SK-N-SH (cell line): Measurements from ENCODE around the gene CD28. TPM values are rescaled to one million over a fixed set of nuclear protein-coding genes. Genes with fewer than 3 reads are reported as not detected.
A peak's percentile ranks its signal among the peaks of the same experiment; 100 is the strongest.

Experiments
- CTCF ChIA-PET: fragments of 300-600, 350-600 bp; formaldehyde crosslinking; extraction: SDS; loops from one replicate; lab custom pipeline; 2021; lab: Yijun Ruan, JAX
- POLR2A ChIA-PET: fragments of 350-600 bp; sonication (Branson Sonifier 250); formaldehyde crosslinking; extraction: SDS; loops from one replicate; lab custom pipeline; 2020; ENCODE audit warnings: antibody characterized with exemption, inconsistent platforms; lab: Yijun Ruan, JAX
- DNase-seq: peaks from one replicate; pipeline ENCODE4 v3.0.0; 2012
- H2AFZ ChIP-seq: fragments of 200-600 bp; sonication (generic); 2 replicates; pipeline ENCODE4 v1.8.1; 2016; ENCODE audit warnings: antibody characterized with exemption, mild to moderate bottlenecking, low read depth
- H3F3A ChIP-seq: fragments of 200-600 bp; sonication (generic); replicated peaks from 2 replicates; pipeline ENCODE3; 2016; ENCODE audit warnings: antibody characterized with exemption, mild to moderate bottlenecking; ENCODE audit not compliant: insufficient read depth
- H3K27ac ChIP-seq, 2 experiments: fragments of 200-500 bp in 1 of 2; fragments of 200-600 bp in 1 of 2; sonication (Bioruptor generic) in 1 of 2; sonication (generic), shearing (Covaris generic) in 1 of 2; 2 replicates each; pipeline versions ENCODE4 v1.5.1 to v1.6.1; 2014 to 2016; ENCODE audit warnings: low read depth in 2 of 2, inconsistent platforms in 1 of 2, low read length in 1 of 2, mild to moderate bottlenecking in 1 of 2, mixed read lengths in 1 of 2
- H3K27me3 ChIP-seq: fragments of 200-600 bp; sonication (generic), shearing (Covaris generic); 2 replicates; pipeline ENCODE4 v1.6.1; 2016; ENCODE audit warnings: mixed run types; ENCODE audit not compliant: insufficient read depth
- H3K36me3 ChIP-seq, 2 experiments: fragments of 200-500 bp in 1 of 2; fragments of 200-600 bp in 1 of 2; sonication (Bioruptor generic) in 1 of 2; sonication (generic) in 1 of 2; replicated peaks in 1 of 2; 2 replicates each; pipeline versions ENCODE3 to v1.5.1; 2014 to 2016; ENCODE audit warnings: low read length in 1 of 2, mild to moderate bottlenecking in 1 of 2; ENCODE audit not compliant: insufficient read depth in 2 of 2, control insufficient read depth in 1 of 2
- H3K4me1 ChIP-seq, 2 experiments: fragments of 200-500 bp in 1 of 2; fragments of 200-600 bp in 1 of 2; sonication (Bioruptor generic) in 1 of 2; sonication (generic), shearing (Covaris generic) in 1 of 2; 2 replicates each; pipeline versions ENCODE4 v1.5.1 to v1.6.1; 2014 to 2016; ENCODE audit warnings: low read depth in 1 of 2, low read length in 1 of 2, mixed run types in 1 of 2; ENCODE audit not compliant: insufficient read depth in 2 of 2, control insufficient read depth in 1 of 2
- H3K4me2 ChIP-seq: fragments of 200-600 bp; sonication (generic), shearing (Covaris generic); 2 replicates; pipeline ENCODE4 v1.6.1; 2017; ENCODE audit warnings: mixed run types
- H3K4me3 ChIP-seq, 2 experiments: fragments of 200-500 bp in 1 of 2; fragments of 200-600 bp in 1 of 2; sonication (Bioruptor generic) in 1 of 2; sonication (generic), shearing (Covaris generic) in 1 of 2; 2 replicates each; pipeline versions ENCODE4 v1.5.1 to v1.8.1; 2014 to 2016; ENCODE audit warnings: low read depth in 2 of 2, inconsistent platforms in 1 of 2, low read length in 1 of 2, mild to moderate bottlenecking in 1 of 2, mixed read lengths in 1 of 2, moderate library complexity in 1 of 2
- H3K79me2 ChIP-seq: fragments of 200-600 bp; sonication (generic); 2 replicates; pipeline ENCODE4 v1.8.1; 2017; ENCODE audit warnings: mild to moderate bottlenecking; ENCODE audit not compliant: insufficient read depth
- H3K9ac ChIP-seq: fragments of 200-600 bp; sonication (generic); 2 replicates; pipeline ENCODE4 v1.6.1; 2017; ENCODE audit warnings: mixed run types
- H3K9me2 ChIP-seq: fragments of 200-600 bp; sonication (generic); 2 replicates; pipeline ENCODE4 v1.6.1; 2017; ENCODE audit warnings: mixed run types
- H3K9me3 ChIP-seq: fragments of 200-600 bp; sonication (generic); 2 replicates; pipeline ENCODE4 v1.6.1; 2017; ENCODE audit warnings: mixed run types, mild to moderate bottlenecking, moderate library complexity
- H4K20me1 ChIP-seq: fragments of 200-600 bp; sonication (generic); 2 replicates; pipeline ENCODE4 v1.6.1; 2017; ENCODE audit warnings: mild to moderate bottlenecking, mixed run types; ENCODE audit not compliant: insufficient read depth
- CHD2 ChIP-seq: fragments of 150-350 bp; IDR thresholded peaks from 2 replicates; pipeline ENCODE4 v1.6.1; 2018; ENCODE audit warnings: low read length; ENCODE audit not compliant: partially characterized antibody
- EP300 ChIP-seq, 2 experiments: IDR thresholded peaks; 2 replicates each; pipeline versions ENCODE4 v1.4.0 to v1.6.1; 2012; ENCODE audit warnings: borderline replicate concordance in 1 of 2, low read depth in 1 of 2, low read length in 1 of 2
- GABPA ChIP-seq: IDR thresholded peaks from 2 replicates; pipeline ENCODE4 v1.4.0; 2012; ENCODE audit warnings: low read depth, mild to moderate bottlenecking
- MAX ChIP-seq: IDR thresholded peaks from 2 replicates; pipeline ENCODE4 v1.4.0; 2012; ENCODE audit warnings: low read depth
- MEF2A ChIP-seq: IDR thresholded peaks from 2 replicates; pipeline ENCODE4 v1.4.0; 2012; ENCODE audit warnings: low read depth, borderline replicate concordance
- RAD21 ChIP-seq: IDR thresholded peaks from 2 replicates; pipeline ENCODE4 v1.6.1; 2012; ENCODE audit warnings: mild to moderate bottlenecking, low read length
- REST ChIP-seq: IDR thresholded peaks from 2 replicates; pipeline ENCODE4 v1.6.1; 2012; ENCODE audit warnings: mild to moderate bottlenecking, low read depth, low read length, moderate library complexity
- RFX5 ChIP-seq: IDR thresholded peaks from 2 replicates; pipeline ENCODE4 v1.6.1; 2012; ENCODE audit warnings: mild to moderate bottlenecking, improper control_type of control experiment, low read length
- TEAD4 ChIP-seq: IDR thresholded peaks from 2 replicates; pipeline ENCODE4 v1.4.0; 2012; ENCODE audit warnings: mild to moderate bottlenecking, borderline replicate concordance; ENCODE audit not compliant: insufficient read depth
- YY1 ChIP-seq: IDR thresholded peaks from 2 replicates; pipeline ENCODE4 v1.4.0; 2012; ENCODE audit warnings: low read depth, mild to moderate bottlenecking
- ZBTB33 ChIP-seq: IDR thresholded peaks from 2 replicates; pipeline ENCODE4 v1.4.0; 2012; ENCODE audit warnings: low read depth, borderline replicate concordance
- WGBS: methylation state at CpG from one replicate; pipeline ENCODE4 v1.1.6; 2017; ENCODE audit warnings: low lambda C conversion rate; 5-methylcytosine and 5-hydroxymethylcytosine counted together
- polyA plus RNA-seq, 3 experiments: library from polyadenylated mRNA; depleted of rRNA; stranded (reverse); fragments of >200 nt; gene quantifications; 2 replicates each; pipeline ENCODE4 v1.2.3, GENCODE V29; 2012

Gene CD28
- polyA plus RNA-seq, 1 of the 3 experiments (the other 2 are of a cell fraction), result 0.05 TPM

- peak; percentile 28; the same call in 1 of the 2 replicates for TF ChIP-seq MAX
- no peak for TF ChIP-seq REST
- TF ChIP-seq CHD2, result no peak
- no peak for TF ChIP-seq RAD21
- TF ChIP-seq TEAD4, result 0 out of 2 replicates have a peak, but pooled peaks have one; percentile 16
- peak in 1 of 2 experiments; percentile 64; a peak in 1 of 4 replicates for TF ChIP-seq EP300 (IDR thresholded peaks at IDR 0.05; ENCODE audit: borderline replicate concordance in 1 of 2, low read depth in 1 of 2, low read length in 1 of 2)
- TF ChIP-seq MEF2A, result no peak
Observed at GRCh38 chr2:203740871-203741281, 34.4 kb downstream of the CD28 start (continued).

GRCh38 chr2:203741566-203741965 lies 35.1 kb downstream of the CD28 start:
- no peak for DNase-seq
- TF ChIP-seq YY1 (no peak), MEF2A (no peak), ZBTB33 (no peak), MAX (no peak), RFX5 (no peak), GABPA (no peak)
- TF ChIP-seq, all 33 proteins: peak for 0
- Histone ChIP-seq H3K4me1 (peaks cover 2 to 11% of the 10 kb centered on the region in 2 experiments; a peak in 2 of 4 replicates), H4K20me1 (no peaks in the 10 kb centered on the region), H2AFZ (no peak overlapping the region), H3K27ac (peak overlapping the region in 1 of 2 experiments; percentile 47; a peak in 1 of 4 replicates), H3K9me2 (no peaks in the 10 kb centered on the region), H3K4me2 (peak overlapping the region; percentile 38; the same call in 1 of the 2 replicates), H3K79me2 (no peaks in the 10 kb centered on the region), H3K4me3 (no peak overlapping the region), H3K36me3 (no peaks in the 10 kb centered on the region), H3K9me3 (no peaks in the 10 kb centered on the region), H3K9ac (0 out of 2 replicates have a peak overlapping the region, but pooled peaks have one; percentile 9), H3F3A (no peaks in the 10 kb centered on the region), H3K27me3 (no peaks in the 10 kb centered on the region)
- CTCF ChIA-PET, result interaction anchor here (0.9 kb wide), 1 partner anchor 73 kb away, joined by 3 read pairs; no protein-coding TSS in a partner anchor
- POLR2A ChIA-PET, result no interaction called here
- WGBS, result 100% methylated on average over 1 of the region's 1 CpG
